Stimulated activated CD4-positive, alpha-beta T cell treated with anti-CD3 and anti-CD28 coated beads, Interleukin-4, amount 100 ng/mL, for 4 hours (primary cell): ENCODE measurements around the gene DCTN3.
"Not testable (repeated sequence)": the region's sequence is repeated elsewhere in the genome, so short reads cannot be mapped to it uniquely, and the experiment has no call there.

ENCODE experiments used
- DNase-seq, 2 experiments: peaks; one replicate each; pipeline ENCODE4 v3.0.0-alpha.2; 2020

The DCTN3 gene

DNA sequence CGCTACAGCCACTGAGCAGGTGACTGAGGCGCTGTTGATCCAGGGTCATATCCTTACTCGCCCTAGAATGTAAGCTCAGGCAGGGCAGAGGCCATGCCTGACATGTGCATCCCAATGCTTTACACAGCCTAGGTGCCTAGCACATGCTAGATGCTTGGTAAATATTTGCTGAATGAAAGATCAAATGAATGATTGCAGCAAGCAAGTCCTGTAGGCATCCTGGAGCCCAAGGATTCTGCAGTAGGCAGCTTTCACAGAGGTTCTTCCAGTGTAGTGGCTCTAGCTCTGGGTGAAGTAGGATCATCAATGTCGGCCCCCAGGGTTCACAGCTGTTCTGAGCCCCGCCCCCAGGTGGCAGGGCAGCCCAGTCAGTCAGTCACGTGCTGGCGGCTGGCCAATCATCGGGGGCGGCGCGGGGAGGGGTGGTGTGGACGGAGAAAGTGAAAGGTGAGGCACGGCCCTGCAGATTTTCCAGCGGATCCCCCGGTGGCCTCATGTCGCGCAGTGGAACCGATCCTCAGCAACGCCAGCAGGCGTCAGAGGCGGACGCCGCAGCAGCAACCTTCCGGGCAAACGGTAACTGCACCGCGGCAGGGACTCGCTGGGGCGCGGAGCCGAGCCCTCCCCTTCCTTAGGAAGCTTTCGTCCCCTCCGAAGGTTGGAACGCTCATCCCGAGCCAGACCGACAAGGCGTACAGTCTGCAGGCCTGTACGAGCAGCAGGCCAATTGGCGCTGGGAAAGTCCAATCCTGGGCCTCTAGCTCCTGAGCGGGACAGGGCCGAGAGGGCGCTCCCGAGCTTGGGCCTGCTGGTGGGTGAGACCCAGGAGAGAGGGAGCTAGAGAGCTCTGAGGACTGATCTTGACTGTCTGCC lies 26.2 kb upstream of the DCTN3 start, which contains the start of gene GALT:
Gene GALT, plus strand, starts transcription at position 465 of the 873 bp plus-strand sequence. Its CDS starts 30 bp downstream, at position 495.
- peak; percentile 95 to 98 for DNase-seq

DNA sequence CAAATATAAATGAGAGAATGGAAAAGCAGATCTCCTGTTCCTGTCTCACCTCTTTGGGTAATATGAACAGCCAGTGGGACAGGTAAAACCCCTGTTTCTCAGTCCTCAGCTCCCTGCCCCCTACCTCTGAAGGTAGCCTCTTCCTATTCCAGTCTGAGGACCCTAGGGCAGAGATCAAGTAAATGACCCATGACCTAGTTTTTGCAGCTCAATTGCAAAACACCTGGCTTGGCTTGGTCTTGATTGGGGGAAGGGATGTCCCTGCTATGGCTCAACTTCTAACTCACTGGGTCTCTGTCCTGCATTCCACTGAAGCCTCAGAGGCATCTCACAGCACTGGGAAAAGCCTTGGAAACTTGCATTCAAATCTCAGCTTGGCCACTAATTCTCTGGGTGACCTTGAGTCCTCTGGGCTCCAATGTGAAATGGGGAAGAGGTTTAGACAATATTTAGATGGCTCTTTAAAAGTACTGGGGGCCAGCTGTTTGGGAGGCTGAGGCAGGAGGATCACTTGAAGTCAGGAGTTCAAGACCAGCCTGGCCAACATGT lies 24.5 kb upstream of the DCTN3 start:
- DNase-seq: no peak

DNA sequence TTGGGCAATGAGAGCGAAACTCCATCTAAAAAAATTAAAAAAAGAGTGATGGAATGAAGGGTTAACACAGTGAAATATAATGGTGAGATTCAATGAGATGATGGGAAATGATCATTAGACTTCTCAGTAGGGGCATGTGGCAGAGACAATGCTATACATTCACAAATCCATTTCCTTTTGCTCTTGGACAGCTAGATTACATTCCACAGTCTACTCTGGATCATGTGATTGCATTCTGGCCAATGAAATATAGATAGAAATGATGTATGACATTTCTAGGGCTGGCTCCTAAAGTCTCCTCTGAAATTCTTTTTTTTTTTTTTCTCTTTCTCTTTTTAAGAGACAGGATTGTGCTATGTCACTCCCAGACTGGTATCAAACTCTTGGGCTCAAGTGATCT lies 22.4 kb upstream of the DCTN3 start:
- no peak for DNase-seq

DNA sequence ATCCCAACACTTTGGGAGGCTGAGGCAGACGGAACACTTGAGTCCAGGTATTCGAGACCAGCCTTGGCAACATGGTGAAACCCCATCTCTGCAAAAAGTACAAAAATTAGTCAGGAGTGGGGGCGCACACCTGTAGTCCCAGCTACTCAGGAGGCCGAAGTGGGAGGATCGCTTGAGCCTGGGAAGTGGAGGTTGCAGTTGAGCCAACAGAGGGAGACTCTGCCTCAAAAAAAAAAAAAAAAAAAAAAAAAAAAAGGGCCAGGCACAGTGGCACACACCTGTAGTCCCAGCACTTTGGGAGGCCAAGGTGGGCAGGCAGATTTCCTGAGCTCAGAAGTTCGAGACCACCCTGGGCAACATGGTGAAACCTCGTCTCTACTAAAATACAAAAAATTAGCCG lies 19.0 kb upstream of the DCTN3 start:
- DNase-seq: not testable (repeated sequence)

DNA sequence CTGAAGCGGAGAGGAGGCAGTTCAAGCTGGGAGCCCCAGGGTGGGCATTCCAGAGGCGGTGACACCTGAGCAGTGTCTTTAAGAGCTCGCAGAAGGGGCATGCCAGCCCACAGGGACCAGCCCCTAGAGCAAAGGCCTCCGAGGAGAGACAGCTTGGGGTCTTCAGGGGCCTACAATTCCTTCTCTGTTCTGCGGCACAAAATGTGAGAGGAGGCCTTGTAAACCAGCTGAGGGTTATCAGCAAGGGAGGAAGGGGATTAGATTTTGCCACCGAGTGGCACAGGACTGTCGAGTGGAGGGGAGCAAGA lies 17.8 kb upstream of the DCTN3 start:
- no peak for DNase-seq

DNA sequence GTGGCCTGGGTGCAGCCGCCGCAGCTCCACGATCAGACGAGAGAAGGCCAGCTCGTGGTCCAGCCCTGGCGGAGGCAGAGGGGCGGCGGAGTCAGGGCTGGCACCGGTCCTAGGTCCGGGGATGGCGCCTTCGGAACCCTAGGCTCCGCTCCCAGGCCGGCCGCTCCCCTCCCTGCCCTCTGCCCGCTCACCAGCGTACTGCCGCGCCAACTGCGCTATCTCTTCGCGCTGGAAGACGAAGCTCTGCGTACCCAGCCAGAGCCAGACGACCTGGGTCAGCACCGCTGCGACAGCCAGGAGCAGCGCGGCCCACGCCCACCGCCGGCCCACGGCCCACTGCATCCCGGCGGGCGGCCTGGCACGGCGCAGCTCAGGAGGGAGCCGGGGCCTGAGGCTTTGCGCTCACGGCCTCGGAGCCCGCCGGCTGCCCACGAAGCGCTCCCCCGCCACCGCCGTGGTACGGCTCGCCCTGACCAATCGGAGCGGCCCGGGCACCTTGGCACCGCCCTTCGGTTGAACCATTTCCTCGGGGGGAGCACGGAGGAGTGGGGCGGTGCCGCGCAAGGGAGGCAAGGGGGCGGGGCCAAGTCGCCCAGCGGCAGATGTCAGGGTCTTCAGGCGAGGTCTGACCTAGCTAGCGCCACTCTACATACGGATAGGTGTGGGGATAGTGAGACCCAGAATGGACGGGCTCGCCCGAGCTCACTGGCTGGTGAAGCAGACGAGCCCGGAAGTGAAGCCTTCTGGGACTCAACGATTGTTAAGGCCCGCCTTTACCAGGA lies 17.3 kb upstream of the DCTN3 start, which contains the start of gene SIGMAR1:
Gene SIGMAR1, minus strand, starts transcription at position 432 of the 782 bp plus-strand sequence. Its CDS starts 90 bp downstream, at position 342.
- DNase-seq: peak; percentile 91 to 93

DNA sequence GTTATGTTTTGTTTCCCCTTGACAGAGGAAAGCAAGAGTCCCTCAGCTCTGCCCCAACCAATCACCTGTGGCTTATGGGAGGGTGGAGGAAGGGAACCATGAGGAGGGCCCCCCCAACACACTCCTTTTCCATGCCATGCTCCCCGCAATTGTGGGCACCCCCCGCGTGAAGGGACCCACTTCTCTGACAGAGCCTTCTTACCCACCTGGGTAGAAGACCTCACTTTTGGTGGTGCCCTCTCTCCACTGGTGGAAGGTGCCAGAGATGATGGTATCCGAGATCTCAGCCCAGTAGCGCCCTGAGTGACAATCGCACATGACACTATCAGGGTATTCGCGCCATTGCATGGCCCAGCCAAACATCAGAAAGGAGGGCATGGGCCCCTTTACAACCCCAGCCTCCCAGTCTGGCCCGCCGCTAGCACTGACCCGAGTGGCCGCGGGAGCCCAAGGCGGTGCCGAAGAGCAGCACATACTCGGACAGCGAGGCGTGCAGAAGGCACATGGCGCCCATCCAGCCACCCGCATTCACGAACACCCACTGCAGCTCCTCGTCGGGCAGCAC lies 16.6 kb upstream of the DCTN3 start:
- DNase-seq: no peak

DNA sequence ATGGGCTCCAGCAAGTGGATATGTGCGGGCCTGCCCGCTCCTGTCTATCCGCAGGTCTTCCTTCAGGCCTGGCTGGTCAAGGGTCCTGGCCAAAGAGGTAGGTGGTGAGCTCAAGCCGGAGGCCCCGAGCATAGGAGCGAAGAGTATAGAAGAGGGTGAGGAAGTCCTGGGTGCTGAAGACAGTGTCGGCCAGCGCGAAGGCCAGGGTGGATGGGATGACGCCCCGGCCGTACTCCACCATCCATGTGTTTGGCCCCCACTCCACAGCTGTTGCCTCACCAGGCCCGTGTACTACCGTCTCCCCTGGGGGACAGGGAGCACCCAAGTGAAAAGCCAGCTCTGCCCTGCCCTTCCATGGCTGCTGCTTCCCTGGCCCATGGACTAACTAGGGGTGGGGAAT lies 15.3 kb upstream of the DCTN3 start:
- DNase-seq: no peak

DNA sequence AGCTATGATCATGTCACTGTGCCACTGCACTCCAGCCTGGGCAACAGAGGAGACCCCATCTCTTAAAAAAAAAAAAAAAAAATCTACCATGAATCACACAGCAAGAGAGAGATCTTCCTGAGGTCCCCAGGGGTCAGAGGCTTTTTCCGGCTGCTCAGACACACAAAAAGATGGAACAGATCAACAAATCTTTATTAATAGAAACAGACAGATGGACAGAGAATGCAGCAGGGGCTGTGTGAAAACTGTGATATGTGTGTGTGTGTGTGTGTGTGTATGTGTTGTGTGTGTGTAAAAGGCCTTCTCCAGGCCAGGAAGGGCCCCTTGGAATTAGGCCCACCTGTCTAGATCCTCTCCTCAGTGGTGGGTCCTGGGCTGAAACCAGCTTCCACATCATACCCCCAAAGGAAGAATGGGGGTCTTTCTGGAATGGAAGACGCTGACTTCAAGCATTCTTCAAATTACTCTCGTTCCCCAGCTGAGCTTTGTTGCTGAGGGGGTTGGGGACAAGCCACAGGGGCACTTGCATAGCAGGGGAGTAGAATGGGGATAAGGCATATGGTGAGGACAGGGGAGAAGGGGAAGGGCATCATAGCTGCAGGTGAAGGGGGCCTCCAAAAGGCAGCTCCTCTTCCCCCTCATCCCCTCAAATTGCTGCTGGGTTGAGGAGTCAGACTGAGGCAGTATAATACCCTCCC lies 14.4 kb upstream of the DCTN3 start:
- no peak for DNase-seq

DNA sequence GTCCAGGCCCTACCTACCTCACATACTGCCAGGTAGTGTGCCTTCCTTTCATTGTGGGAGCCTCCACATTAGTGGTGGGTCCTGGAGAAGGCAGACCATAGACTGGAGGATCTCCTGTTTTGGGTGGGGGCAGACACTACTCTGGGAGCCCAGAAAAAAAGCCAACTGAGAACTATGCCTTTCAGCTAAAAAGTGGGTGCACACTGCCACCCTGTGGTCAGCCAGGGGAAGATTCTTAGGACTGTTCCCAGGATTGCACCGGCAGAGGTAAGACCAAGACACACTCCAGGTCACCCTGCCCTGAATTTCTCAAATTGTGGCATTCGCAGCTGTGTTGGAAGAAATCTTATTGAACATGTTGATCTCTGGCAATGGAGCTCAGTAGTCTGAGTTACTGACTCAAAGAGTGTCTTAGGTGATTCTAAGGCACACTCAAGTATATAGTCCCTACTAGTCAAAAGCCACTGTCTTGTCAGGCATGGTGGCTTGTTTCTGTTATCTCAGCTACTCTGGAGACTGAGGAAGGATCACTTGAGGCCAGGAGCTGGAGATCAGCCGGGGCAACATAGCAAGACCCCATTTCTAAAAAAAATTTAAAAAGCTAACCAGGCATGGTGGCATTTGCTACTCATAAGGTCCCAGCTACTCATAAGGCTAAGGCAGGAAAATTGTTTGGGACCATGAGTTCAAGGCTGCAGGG lies 13.7 kb upstream of the DCTN3 start:
- peak; percentile 66 to 71 for DNase-seq

DNA sequence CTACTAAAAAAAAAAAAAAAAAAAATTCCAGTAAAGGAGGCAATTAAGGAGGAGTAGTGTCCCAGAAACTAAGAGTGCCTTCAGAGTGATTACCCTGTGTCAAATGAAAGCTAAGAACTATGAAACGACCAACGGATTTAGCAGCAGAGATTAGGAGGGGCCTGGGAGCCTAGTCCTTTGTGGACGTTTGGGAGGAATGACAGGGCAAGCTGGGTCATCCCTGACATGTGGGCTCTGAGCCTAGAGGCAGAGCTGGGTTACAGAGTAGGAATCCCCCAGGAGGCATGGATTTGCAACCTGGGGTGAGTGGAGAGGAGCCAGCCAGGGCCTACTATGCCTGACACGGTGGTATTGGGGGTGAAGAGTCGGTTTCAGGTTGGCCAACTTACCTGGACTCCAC lies 12.9 kb upstream of the DCTN3 start:
- no peak for DNase-seq

DNA sequence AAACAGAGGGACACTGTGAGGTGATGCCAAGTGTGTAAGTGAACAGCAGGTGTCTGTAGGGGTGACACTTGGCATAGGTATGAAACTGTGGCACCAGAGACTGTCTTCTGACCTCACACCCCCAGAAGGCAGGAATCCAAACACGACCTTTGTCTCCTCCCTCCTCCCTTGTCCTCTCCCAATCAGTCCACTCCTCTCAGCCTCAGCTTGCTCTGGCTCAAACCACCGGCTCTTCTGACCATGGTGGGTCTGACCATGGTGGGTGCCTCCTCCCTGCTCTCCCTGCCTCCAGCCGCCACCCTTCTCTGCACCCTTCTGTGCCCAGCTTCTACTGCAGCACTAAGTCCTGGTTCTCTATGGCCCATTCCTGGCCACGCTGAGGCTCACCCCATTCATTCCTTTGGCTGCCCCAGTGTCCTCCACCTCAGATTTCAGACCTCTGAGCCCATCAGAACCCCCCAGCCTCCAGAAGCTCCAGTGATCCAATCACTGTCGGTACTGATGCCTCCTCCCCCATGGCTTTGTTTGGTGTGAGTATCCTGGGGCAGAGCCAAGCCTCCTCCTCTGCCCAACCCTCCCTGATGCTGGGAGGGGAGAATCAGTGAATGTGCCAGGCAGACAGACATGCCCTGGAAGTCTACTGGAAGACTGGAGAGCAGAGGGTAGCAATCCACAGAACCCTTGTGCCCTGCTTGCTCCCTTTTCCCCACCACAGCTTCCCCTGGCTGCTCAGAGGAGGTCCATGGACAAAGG lies 10.3 kb upstream of the DCTN3 start:
- no peak for DNase-seq

DNA sequence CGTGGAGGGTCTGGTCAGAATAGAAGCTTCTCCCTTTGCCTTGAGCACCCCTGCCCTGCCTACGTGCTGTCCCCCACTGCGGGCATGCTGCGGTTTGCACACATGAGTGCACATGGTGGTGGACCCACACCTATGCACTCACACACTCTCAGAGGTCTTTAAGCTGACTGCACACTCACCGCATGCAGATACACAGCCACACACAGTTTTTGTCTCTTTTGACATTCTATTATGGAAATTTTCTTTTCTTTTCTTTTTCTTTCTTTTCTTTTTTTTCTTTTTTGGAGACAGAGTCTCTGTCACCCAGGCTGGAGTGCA lies 9.2 kb upstream of the DCTN3 start:
- DNase-seq: no peak

DNA sequence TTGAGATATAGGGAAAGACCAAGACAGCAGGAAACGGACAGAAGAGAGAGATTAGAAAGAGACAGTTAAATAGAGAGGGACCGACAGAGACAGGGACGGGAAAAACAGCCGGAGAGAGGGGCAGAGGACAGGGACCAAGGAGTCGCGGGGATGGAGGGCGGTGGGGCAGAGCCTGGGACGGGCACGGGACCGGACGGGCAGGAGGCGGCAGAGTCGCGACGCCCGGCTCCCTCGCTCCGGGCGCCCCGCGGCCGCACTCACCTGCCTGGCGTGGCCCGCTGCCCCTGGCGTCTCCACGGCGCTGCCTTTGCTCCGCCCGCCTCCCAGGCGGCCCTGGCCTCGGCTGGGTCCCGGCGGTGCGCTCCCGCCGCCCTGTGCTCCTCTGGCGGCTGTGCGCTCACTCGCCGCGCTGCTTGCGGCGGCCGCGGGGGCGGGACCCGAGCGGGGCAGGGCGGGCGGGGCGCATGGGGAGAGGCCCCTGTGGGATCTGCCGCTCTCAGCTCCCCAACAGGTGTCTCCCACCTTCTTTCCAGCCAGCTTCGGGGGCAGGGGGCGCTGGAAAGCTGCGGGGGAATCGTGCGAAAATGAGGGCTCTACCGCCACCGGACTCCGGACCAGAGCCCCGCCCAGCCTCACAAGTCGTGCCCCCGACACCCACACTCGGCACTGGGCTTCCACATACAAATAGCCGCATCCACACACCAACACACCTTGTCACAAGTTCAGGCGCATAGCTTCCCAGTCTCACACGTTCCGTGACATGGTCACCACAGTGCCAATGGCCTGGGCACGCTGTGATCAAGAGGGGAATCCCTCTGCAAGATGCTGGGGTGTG lies 8.6 kb upstream of the DCTN3 start, which contains the start of gene ARID3C:
Gene ARID3C, minus strand, starts transcription at position 411 of the 835 bp plus-strand sequence. CDS start 1,052 bp downstream, outside the sequence.
- peak; percentile 39 to 55 for DNase-seq

DNA sequence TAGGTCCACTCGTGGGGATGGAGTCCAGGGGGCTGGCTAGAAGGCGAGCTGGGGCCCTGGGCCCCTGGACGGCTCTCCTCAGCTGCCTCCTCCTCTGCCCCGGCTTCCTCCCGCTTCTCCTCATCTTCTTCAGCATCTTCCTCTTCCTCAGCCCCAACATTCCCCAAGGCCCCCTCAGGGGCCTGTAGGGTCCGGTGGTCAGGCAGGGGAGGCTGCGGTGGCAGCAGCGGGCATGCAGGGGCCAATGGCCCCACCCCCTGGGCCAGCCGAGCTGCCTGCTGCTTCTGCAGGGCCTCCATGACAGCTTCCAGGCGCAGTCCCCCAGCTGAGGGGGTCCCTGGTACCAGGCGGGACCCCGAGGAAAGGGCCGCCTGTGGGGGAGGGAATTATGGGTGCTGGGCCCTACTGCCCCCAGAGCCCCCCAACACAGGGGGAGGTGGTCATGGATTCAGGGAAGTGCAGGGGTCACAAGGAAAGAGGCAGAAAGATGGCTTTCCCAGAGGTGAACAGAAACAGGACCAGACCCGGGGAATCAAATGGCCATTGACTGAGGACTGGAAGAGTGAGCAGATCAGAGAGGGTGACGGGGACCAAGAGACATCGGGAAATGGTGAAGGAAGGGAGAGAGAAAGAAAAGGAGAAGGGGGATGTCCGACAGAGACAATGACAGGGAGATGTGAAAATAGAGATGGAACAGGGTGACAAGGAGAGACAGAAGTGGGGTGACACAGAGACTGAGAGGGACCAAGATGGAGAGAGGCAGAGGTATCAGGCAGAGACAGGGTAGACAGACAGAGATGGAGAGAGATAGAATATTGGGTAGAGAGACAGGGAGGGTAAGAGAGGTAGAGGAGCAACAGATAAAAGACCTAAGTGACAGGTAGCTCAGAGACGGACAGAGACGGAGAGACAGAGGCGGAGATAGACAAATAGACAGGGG lies 7.7 kb upstream of the DCTN3 start:
- no peak for DNase-seq

DNA sequence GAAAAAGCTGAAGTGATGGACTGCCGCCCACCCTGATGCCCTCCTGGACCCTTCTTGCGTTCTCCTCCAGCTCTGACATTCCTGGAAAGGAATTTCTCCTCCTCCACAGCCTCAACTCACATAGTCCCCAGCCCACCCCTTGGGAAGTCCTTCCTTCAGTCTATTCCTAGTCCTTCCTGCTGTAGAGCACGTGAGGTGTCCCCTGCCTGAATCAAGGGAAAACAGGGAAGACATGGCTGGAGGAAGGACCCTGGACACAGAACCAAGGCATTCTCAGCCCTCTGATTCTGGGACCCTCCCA lies 4.8 kb upstream of the DCTN3 start:
- no peak for DNase-seq

DNA sequence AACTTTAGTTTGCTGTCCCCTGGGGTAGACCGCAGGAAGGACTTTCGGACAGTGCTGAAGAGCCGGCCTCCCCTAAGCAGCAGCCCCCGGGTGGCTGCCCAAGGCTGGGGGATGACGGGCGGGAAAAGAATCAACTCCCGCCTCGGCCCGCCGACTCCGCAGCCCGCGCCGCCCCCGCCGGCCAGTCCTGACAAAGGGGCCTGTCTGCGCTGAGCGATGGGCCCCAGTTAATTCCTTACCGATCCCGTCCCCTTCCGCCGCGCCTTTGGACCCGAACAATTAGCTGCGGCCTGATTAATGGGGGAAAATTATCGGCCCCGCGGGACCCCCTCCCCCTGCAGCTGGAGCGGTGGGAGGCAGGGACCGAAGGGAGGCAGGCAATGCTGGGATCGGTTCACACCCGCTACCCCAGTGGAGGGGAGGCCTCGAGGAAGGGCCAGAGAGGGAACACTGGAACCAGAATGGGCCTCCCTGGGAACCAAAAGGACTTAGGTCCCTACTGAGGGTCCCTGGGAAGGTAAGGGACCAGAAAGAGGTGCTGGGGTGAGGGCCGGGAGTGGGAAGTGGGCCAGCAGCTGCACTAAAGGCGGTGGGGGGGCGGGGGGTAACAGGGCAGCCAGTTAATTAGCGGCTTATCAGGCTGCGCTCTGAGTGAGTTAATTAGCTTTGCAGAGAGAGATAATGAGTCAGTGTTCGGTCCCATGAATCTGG lies 4.3 kb upstream of the DCTN3 start:
- DNase-seq: no peak

DNA sequence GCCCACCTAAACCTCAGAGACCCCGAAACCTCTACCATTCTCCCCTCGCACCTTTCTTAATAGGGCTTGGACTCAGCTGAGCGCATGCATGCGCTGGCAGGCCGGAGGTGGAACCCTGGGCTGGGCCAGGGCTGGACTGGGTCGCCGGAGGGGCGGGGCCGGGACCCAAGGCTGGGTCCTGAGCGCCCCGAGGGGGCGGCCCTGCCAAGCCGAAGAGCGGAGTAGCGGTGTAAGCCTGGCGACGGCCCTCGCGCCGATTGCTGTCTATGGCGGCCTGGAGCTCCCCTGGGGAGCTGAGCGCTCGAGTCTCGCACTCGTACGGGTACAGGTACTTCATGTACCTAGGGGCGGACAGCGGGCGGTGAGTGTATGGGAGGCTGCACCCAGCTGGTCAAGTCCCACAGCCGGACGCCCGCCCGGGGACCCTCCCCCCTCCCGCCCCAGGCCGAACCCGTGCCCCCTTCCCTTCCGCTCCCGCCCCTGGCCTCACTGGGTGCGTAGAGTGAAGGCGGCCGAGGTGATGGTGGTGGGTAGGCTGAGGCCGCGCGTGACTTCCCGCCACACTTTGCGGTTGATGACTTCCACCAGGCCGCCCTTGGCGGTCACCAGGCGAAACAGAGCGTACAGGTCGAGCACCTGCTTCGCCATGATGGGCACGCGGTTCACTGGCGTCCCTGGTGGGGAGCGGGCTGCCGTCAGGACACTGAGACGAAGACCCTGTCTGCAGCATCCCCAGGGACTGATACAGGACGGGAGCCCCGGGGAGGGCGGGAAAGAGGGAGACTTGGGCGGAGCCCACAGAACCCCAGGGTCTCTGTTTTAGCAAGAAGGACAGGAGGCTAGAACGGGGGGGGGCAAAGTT lies 3.3 kb upstream of the DCTN3 start:
- DNase-seq: no peak
